ENCODE results near the gene PRKG1. TPM values are rescaled to one million over a fixed set of nuclear protein-coding genes. Genes with fewer than 3 reads are reported as not detected.

PRKG1 gene
- total RNA-seq, 1 experiment from 2014 or later = 10.4 TPM

DNA sequence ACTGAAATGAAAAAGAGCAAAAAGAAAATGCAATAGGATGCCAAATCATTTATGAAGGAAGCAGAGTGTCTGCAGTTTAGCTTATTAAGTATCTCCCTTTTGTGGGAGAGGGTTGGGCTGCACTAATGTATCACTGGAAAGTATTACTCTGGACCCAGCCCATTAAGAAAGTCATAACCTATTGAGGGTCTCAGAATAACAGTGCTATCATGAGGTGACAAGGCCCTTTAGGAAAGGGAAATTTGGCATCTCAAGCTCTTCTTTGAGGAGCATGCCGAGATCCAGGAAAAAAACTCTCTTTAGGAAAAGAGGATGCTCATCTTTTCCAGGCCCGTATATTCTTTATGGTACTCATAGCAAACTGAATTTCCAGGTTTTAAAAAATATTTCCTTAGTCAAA is 114.6 kb downstream of the PRKG1 start:
- no peak overlapping the region for H3K27ac ChIP-seq (ENCODE audit: insufficient read length, low read depth, low read length)
- H3K4ac ChIP-seq (ENCODE audit: low read depth, low read length) = no peak overlapping the region
- H3K4me2 ChIP-seq (ENCODE audit: insufficient read depth, insufficient read length, low read length) = no peak overlapping the region
- Mint-ChIP-seq H3K27ac (no peak overlapping the region), H3K4me3 (no peak overlapping the region), H3K36me3 (ENCODE audit: insufficient read depth in 1 of 3, low read depth in 3 of 3) (no peaks in the 10 kb centered on the region), H3K4me1 (peaks cover 0 to 3% of the 10 kb centered on the region in 2 experiments; a peak in 2 of 4 replicates), H3K9me3 (no peaks in the 10 kb centered on the region), H3K27me3 (ENCODE audit: low read depth) (no peaks in the 10 kb centered on the region)
- no peak for DNase-seq
- no peaks in the 10 kb centered on the region for H3K79me1 ChIP-seq (ENCODE audit: insufficient read depth, low read depth, low read length, poor library complexity, severe bottlenecking)
- H2BK120ac ChIP-seq (ENCODE audit: low read depth, low read length, poor library complexity, severe bottlenecking) = no peak overlapping the region
- H3K23me2 ChIP-seq (ENCODE audit: insufficient read length, low read depth, low read length, poor library complexity, severe bottlenecking) = no peaks in the 10 kb centered on the region
- no peak overlapping the region for H2BK15ac ChIP-seq (ENCODE audit: low read depth, low read length)
- no peak overlapping the region for H2BK5ac ChIP-seq (ENCODE audit: insufficient read length, low read length)
- H2BK20ac ChIP-seq (ENCODE audit: low read depth, low read length, poor library complexity, severe bottlenecking) = no peak overlapping the region
- no peaks in the 10 kb centered on the region; the same call in 1 of the 2 replicates for H3K4me1 ChIP-seq (ENCODE audit: insufficient read depth, low read length)
- TF ChIP-seq, protein P1, sequence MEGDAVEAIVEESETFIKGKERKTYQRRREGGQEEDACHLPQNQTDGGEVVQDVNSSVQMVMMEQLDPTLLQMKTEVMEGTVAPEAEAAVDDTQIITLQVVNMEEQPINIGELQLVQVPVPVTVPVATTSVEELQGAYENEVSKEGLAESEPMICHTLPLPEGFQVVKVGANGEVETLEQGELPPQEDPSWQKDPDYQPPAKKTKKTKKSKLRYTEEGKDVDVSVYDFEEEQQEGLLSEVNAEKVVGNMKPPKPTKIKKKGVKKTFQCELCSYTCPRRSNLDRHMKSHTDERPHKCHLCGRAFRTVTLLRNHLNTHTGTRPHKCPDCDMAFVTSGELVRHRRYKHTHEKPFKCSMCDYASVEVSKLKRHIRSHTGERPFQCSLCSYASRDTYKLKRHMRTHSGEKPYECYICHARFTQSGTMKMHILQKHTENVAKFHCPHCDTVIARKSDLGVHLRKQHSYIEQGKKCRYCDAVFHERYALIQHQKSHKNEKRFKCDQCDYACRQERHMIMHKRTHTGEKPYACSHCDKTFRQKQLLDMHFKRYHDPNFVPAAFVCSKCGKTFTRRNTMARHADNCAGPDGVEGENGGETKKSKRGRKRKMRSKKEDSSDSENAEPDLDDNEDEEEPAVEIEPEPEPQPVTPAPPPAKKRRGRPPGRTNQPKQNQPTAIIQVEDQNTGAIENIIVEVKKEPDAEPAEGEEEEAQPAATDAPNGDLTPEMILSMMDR (conservative IDR thresholded peaks at IDR 0.05) = no peak
- no peak overlapping the region for H2AK5ac ChIP-seq (ENCODE audit: insufficient read length, low read length)
- no peaks in the 10 kb centered on the region for H3K79me2 ChIP-seq (ENCODE audit: insufficient read depth, low read length)
- H2BK12ac ChIP-seq (ENCODE audit: insufficient read length, low read depth, low read length) = no peak overlapping the region
- no peak overlapping the region for H3K18ac ChIP-seq (ENCODE audit: insufficient read length, low read depth, low read length)
- H3K9me3 ChIP-seq (ENCODE audit: control insufficient read depth, low read depth, low read length) = no peaks in the 10 kb centered on the region
- no peak overlapping the region for H4K91ac ChIP-seq (ENCODE audit: insufficient read length, low read depth, low read length)
- no peak overlapping the region for H4K5ac ChIP-seq (ENCODE audit: insufficient read length, low read depth, low read length)
- H3K56ac ChIP-seq (ENCODE audit: insufficient read length, low read depth, low read length) = no peak overlapping the region
- H3K14ac ChIP-seq (ENCODE audit: insufficient read depth, low read length) = no peak overlapping the region
- H2AFZ ChIP-seq (ENCODE audit: low read length) = no peak overlapping the region
- WGBS (ENCODE audit: extremely low coverage, insufficient read length, low lambda C conversion rate) = no CpG with 5 or more reads among the region's 2 CpGs
- no peak overlapping the region for H3K23ac ChIP-seq (ENCODE audit: insufficient read length, low read depth, low read length)
- no peak overlapping the region for H3T11ph ChIP-seq (ENCODE audit: low read length)
- H3K9ac ChIP-seq (ENCODE audit: extremely low read depth, insufficient read length, low read length) = no peak overlapping the region
- H4K8ac ChIP-seq (replicated peaks; ENCODE audit: insufficient read length, low read depth, low read length) = no peak overlapping the region
- no peaks in the 10 kb centered on the region for H4K20me1 ChIP-seq (ENCODE audit: control insufficient read depth, insufficient read depth, insufficient read length)
- H3K27me3 ChIP-seq (ENCODE audit: insufficient read depth, low read length) = no peaks in the 10 kb centered on the region

All from H9 (cell line).